HepG2 (cell line): ENCODE results near the gene DSTN. TPM values are rescaled to one million over a fixed set of nuclear protein-coding genes. Genes with fewer than 3 reads are reported as not detected.

Source experiments
- AGO2 ChIP-seq: fragments of 200-400 bp; formaldehyde crosslinking; optimal IDR thresholded peaks from 2 replicates; pipeline ENCODE3; 2017; ENCODE audit warnings: mild to moderate bottlenecking, low read depth, low read length, moderate library complexity
- ATF5 ChIP-seq: sonication (generic); formaldehyde crosslinking; IDR thresholded peaks from 2 replicates; pipeline ENCODE4 v1.4.0; 2020; ENCODE audit warnings: mild to moderate bottlenecking, low read depth, missing genetic modification reagents
- BCL6 ChIP-seq: IDR thresholded peaks from 2 replicates; pipeline ENCODE4 v1.6.1; 2016; ENCODE audit warnings: missing genetic modification reagents, missing compliant biosample characterization
- ELF1 ChIP-seq: sonication (generic); formaldehyde crosslinking; IDR thresholded peaks from 2 replicates; pipeline ENCODE4 v1.4.0; 2020; ENCODE audit warnings: missing genetic modification reagents
- FOXK2 ChIP-seq: fragments of 450-650 bp; IDR thresholded peaks from 2 replicates; pipeline ENCODE4 v1.6.1; 2016
- JUNB ChIP-seq: sonication (generic); formaldehyde crosslinking; IDR thresholded peaks from 2 replicates; pipeline ENCODE4 v1.8.0; 2022; ENCODE audit warnings: missing genetic modification reagents, mild to moderate bottlenecking, borderline replicate concordance
- MIER3 ChIP-seq: IDR thresholded peaks from 2 replicates; pipeline ENCODE4 v1.6.1; 2016; ENCODE audit warnings: missing compliant biosample characterization, borderline replicate concordance
- PRDM15 ChIP-seq: sonication (generic); formaldehyde crosslinking; IDR thresholded peaks from 2 replicates; pipeline ENCODE4 v1.4.0; 2020; ENCODE audit warnings: missing genetic modification reagents
- RAD51 ChIP-seq: fragments of 450-650 bp; IDR thresholded peaks from 2 replicates; pipeline ENCODE4 v1.6.1; 2016; ENCODE audit warnings: borderline replicate concordance
- RFX1 ChIP-seq: fragments of 450-650 bp; IDR thresholded peaks from 2 replicates; pipeline ENCODE4 v1.6.1; 2017
- TFE3 ChIP-seq: IDR thresholded peaks from 2 replicates; pipeline ENCODE4 v1.6.1; 2016
- ZBTB33 ChIP-seq: sonication (generic); formaldehyde crosslinking; IDR thresholded peaks from 2 replicates; pipeline ENCODE4 v1.4.0; 2020; ENCODE audit warnings: missing genetic modification reagents
- ZNF414 ChIP-seq: sonication (generic); formaldehyde crosslinking; IDR thresholded peaks from 2 replicates; pipeline ENCODE4 v1.5.0; 2020; ENCODE audit warnings: missing genetic modification reagents
- ZNF549 ChIP-seq: sonication (generic); formaldehyde crosslinking; IDR thresholded peaks from 2 replicates; pipeline ENCODE4 v1.5.0; 2020; ENCODE audit warnings: missing genetic modification reagents
- ZNF572 ChIP-seq: sonication (generic); formaldehyde crosslinking; IDR thresholded peaks from 2 replicates; pipeline ENCODE4 v1.5.1; 2020; ENCODE audit warnings: mild to moderate bottlenecking, missing genetic modification reagents
- ZNF605 ChIP-seq: sonication (generic); formaldehyde crosslinking; IDR thresholded peaks from 2 replicates; pipeline ENCODE4 v1.8.0; 2022; ENCODE audit warnings: mild to moderate bottlenecking, missing genetic modification reagents
- ZNF672 ChIP-seq: sonication (generic); formaldehyde crosslinking; IDR thresholded peaks from 2 replicates; pipeline ENCODE4 v1.8.1; 2022; ENCODE audit warnings: missing genetic modification reagents
- ZNF800 ChIP-seq: sonication (generic); formaldehyde crosslinking; IDR thresholded peaks from 2 replicates; pipeline ENCODE4 v1.4.0; 2020; ENCODE audit warnings: missing genetic modification reagents
- ZNF891 ChIP-seq: sonication (generic); formaldehyde crosslinking; IDR thresholded peaks from 2 replicates; pipeline ENCODE4 v1.5.0; 2020; ENCODE audit warnings: mild to moderate bottlenecking, missing genetic modification reagents
- polyA plus RNA-seq, 8 experiments: library from polyadenylated mRNA; depleted of rRNA in 3 of 8; stranded (reverse) in 7 of 8; unstranded in 1 of 8; fragments of >200 nt; fragmentation: Illumina TruSeq in 4 of 8; extraction: Trizol in 4 of 8; gene quantifications; 2 replicates each; pipeline versions ENCODE4 v1.2.1 to v1.2.3, GENCODE V29; 2011 to 2016; ENCODE audit warnings: low read depth in 4 of 8, missing spikeins in 1 of 8, mixed read lengths in 1 of 8; ENCODE audit not compliant: insufficient read depth in 1 of 8
- total RNA-seq, 5 experiments: library from RNA; depleted of rRNA; stranded (reverse); fragments of >200 nt; fragmentation: Illumina TruSeq; extraction: Trizol; gene quantifications; 2 replicates each; pipeline ENCODE4 v1.2.3, GENCODE V29; 2016; ENCODE audit warnings: low read depth in 1 of 5

DSTN gene
- total and polyA plus RNA-seq, 2 of the 13 experiments (the other 11 are each of a cell fraction or from before 2014, with no cell fraction given) = 27.6 to 106 TPM

- TF ChIP-seq ZNF414 (CRISPR knock-in tag) = no peak
- TF ChIP-seq ZNF572 (CRISPR knock-in tag) = 0 out of 2 replicates have a peak, but pooled peaks have one; percentile 66
- no peak for TF ChIP-seq MIER3 (CRISPR knock-in tag)
- no peak for TF ChIP-seq ELF1 (CRISPR knock-in tag)
- TF ChIP-seq ATF5 = no peak
- TF ChIP-seq ZNF891 (CRISPR knock-in tag) = 0 out of 2 replicates have a peak, but pooled peaks have one; percentile 6
- TF ChIP-seq ZNF672 = no peak
- peak; percentile 95 for TF ChIP-seq ZBTB33 (CRISPR knock-in tag)
- TF ChIP-seq TFE3 (CRISPR knock-in tag) = no peak
- TF ChIP-seq AGO2 = peak; percentile 80
- TF ChIP-seq ZNF800 (CRISPR knock-in tag) = no peak
- no peak for TF ChIP-seq RAD51
- TF ChIP-seq RFX1 = no peak
- no peak for TF ChIP-seq PRDM15 (CRISPR knock-in tag)
- no peak for TF ChIP-seq JUNB (CRISPR knock-in tag)
- TF ChIP-seq ZNF549 = no peak
- no peak for TF ChIP-seq FOXK2
- TF ChIP-seq BCL6 = peak; percentile 48; the same call in 1 of the 2 replicates
- no peak for TF ChIP-seq ZNF605 (CRISPR knock-in tag)
Observed at GRCh38 chr20:17646209-17646960, 76.5 kb downstream of the DSTN start (continued).
